ENCODE data around the gene PTPRD.

GRCh38 chr9:8757881-8758280 lies 1854.9 kb downstream of the PTPRD start:
- TF ChIP-seq CTCF (conservative IDR thresholded peaks at IDR 0.05; ENCODE audit: low read length) (no peak), EZH2phosphoT487 (IDR thresholded peaks at IDR 0.05; ENCODE audit: borderline replicate concordance, low read depth, low read length) (no peak)

Data from OCI-LY7 (cell line).